Measurements from ENCODE around the gene TPGS2.

- no peak for TF ChIP-seq POLR2A (IDR thresholded peaks at IDR 0.05; ENCODE audit: control extremely low read depth in 1 of 2, low read depth in 2 of 2, low read length in 2 of 2)
- TF ChIP-seq CTCF (IDR thresholded peaks at IDR 0.05; ENCODE audit: control extremely low read depth in 1 of 3, insufficient read depth in 1 of 3, low read depth in 1 of 3, low read length in 3 of 3) = no peak
- TF ChIP-seq RFX5 (IDR thresholded peaks at IDR 0.05; ENCODE audit: borderline replicate concordance, low read depth, low read length) = no peak
- TF ChIP-seq EP300 (IDR thresholded peaks at IDR 0.05; ENCODE audit: borderline replicate concordance in 1 of 2, low read depth in 2 of 2, low read length in 2 of 2) = no peak
- no peak for TF ChIP-seq EGR1 (IDR thresholded peaks at IDR 0.05; ENCODE audit: borderline replicate concordance, low read depth, low read length)
- no peak for TF ChIP-seq TAF1 (IDR thresholded peaks at IDR 0.05; ENCODE audit: low read depth, low read length)
- no peak for TF ChIP-seq RNF2 (IDR thresholded peaks at IDR 0.05; ENCODE audit: borderline replicate concordance, low read depth, low read length, missing control alignments, poor library complexity, severe bottlenecking)
- no peak for TF ChIP-seq POLR2AphosphoS5 (IDR thresholded peaks at IDR 0.05; ENCODE audit: low read depth, low read length)
- no peak for TF ChIP-seq RAD21 (IDR thresholded peaks at IDR 0.05 in 1 of 2, conservative IDR thresholded peaks at IDR 0.05 in 1 of 2; ENCODE audit: low read depth in 2 of 2, low read length in 2 of 2)
- no peak for TF ChIP-seq SIN3A (conservative IDR thresholded peaks at IDR 0.05 in 1 of 2, IDR thresholded peaks at IDR 0.05 in 1 of 2; ENCODE audit: low read depth in 1 of 2, low read length in 2 of 2)
These were observed 70.8 kb downstream of the TPGS2 start for GRCh38 chr18:36757991-36758390.

Data from H1 (cell line).